HepG2 (cell line): Measurements from ENCODE around the gene CADPS. TPM values are rescaled to one million over a fixed set of nuclear protein-coding genes. Genes with fewer than 3 reads are reported as not detected.
A peak's percentile ranks its signal among the peaks of the same experiment; 100 is the strongest.

Experiments used
- ATAC-seq: fragments of 200-7000 bp; cut with Tn5 transposase; 3 replicates; pipeline ENCODE4 v1.9.1; 2020; ENCODE audit warnings: mild to moderate bottlenecking, moderate library complexity
- BruUV-seq: library from RNA; stranded (reverse); fragments of 400-500 nt; replicated peaks from 2 replicates; lab custom pipeline; 2021; lab: Mats Ljungman, UMichigan
- CTCF ChIA-PET: fragments of 300-600 bp; formaldehyde crosslinking; extraction: SDS; loops from one replicate; lab custom pipeline; 2021; ENCODE audit warnings: low total read pairs, inconsistent platforms, low intra/inter-chr PET ratio; lab: Yijun Ruan, JAX
- POLR2A ChIA-PET: fragments of 350-600 bp; sonication (Branson Sonifier 250); formaldehyde crosslinking; loops from one replicate; lab custom pipeline; 2020; ENCODE audit warnings: antibody characterized with exemption, inconsistent platforms; lab: Yijun Ruan, JAX
- DNase-seq: peaks from one replicate; pipeline ENCODE4 v3.0.0-alpha.2; 2015; ENCODE audit warnings: low spot score
- FAIRE-seq: peaks from 3 replicates; lab custom pipeline; 2011; peaks lifted over from hg19 to GRCh38; lab: Jason Lieb, UNC
- H2AFZ ChIP-seq: one replicate; pipeline ENCODE4 v1.6.1; 2011; ENCODE audit warnings: low read length, inconsistent platforms
- H3K27ac ChIP-seq: fragments of 300-600 bp; 3 replicates; pipeline ENCODE4 v1.8.0; 2011; ENCODE audit warnings: mixed run types, mild to moderate bottlenecking, mixed read lengths, low read length, inconsistent platforms; ENCODE audit not compliant: insufficient read depth; ENCODE audit errors: extremely low read length
- H3K27me3 ChIP-seq, 2 experiments: fragments of 200-600 bp in 1 of 2; 2 replicates in 1 of 2; 3 replicates in 1 of 2; pipeline versions ENCODE4 v1.6.0 to v1.8.0; 2011; ENCODE audit warnings: low read length in 2 of 2, mild to moderate bottlenecking in 2 of 2, moderate library complexity in 2 of 2, inconsistent platforms in 1 of 2; ENCODE audit not compliant: insufficient read depth in 2 of 2, control insufficient read depth in 1 of 2
- H3K36me3 ChIP-seq, 2 experiments: fragments of 200-600 bp in 1 of 2; replicated peaks in 1 of 2; 2 replicates in 1 of 2; 3 replicates in 1 of 2; pipeline versions ENCODE4 v1.5.1 to v1.8.0; 2011; ENCODE audit warnings: low read length in 2 of 2, inconsistent platforms in 1 of 2; ENCODE audit not compliant: insufficient read depth in 2 of 2, control insufficient read depth in 1 of 2
- H3K4me1 ChIP-seq: 2 replicates; pipeline ENCODE4 v1.5.1; 2012; ENCODE audit warnings: low read length, inconsistent platforms; ENCODE audit not compliant: insufficient read depth
- H3K4me2 ChIP-seq: 2 replicates; pipeline ENCODE4 v1.6.0; 2011; ENCODE audit warnings: low read depth, low read length, inconsistent platforms
- H3K4me3 ChIP-seq, 3 experiments: fragments of 200-600 bp in 1 of 3; sonication (generic), shearing (Covaris generic) in 1 of 3; replicated peaks in 1 of 3; 2 replicates each; pipeline ENCODE4 v1.5.1; 2011 to 2016; ENCODE audit warnings: low read length in 3 of 3, inconsistent platforms in 2 of 3, low read depth in 2 of 3, mild to moderate bottlenecking in 2 of 3, control low read depth in 1 of 3, mixed read lengths in 1 of 3; ENCODE audit not compliant: insufficient read depth in 1 of 3
- H3K79me2 ChIP-seq: one replicate; pipeline ENCODE4 v1.6.1; 2011; ENCODE audit warnings: low read length, inconsistent platforms; ENCODE audit not compliant: insufficient read depth
- H3K9ac ChIP-seq: 2 replicates; pipeline ENCODE4 v1.6.0; 2011; ENCODE audit warnings: mild to moderate bottlenecking, low read depth, low read length, inconsistent platforms; ENCODE audit not compliant: insufficient read depth
- H3K9me3 ChIP-seq: 2 replicates; pipeline ENCODE4 v1.5.1; 2012; ENCODE audit warnings: mild to moderate bottlenecking, low read length
- H4K20me1 ChIP-seq: 2 replicates; pipeline ENCODE4 v1.6.0; 2011; ENCODE audit warnings: inconsistent platforms, mild to moderate bottlenecking, low read length, moderate library complexity; ENCODE audit not compliant: insufficient read depth
- ATF7 ChIP-seq, 2 experiments: fragments of 450-650 bp in 1 of 2; sonication (generic) in 1 of 2; formaldehyde crosslinking in 1 of 2; IDR thresholded peaks; 2 replicates each; pipeline versions ENCODE4 v1.4.0 to v1.6.1; 2016 to 2020; ENCODE audit warnings: antibody characterized with exemption in 1 of 2, mild to moderate bottlenecking in 1 of 2, missing genetic modification reagents in 1 of 2
- NR1H2 ChIP-seq: sonication (generic); formaldehyde crosslinking; IDR thresholded peaks from 2 replicates; pipeline ENCODE4 v1.8.1; 2022; ENCODE audit warnings: low read depth, missing genetic modification reagents, borderline replicate concordance
- ZBTB39 ChIP-seq: sonication (generic); formaldehyde crosslinking; IDR thresholded peaks from 2 replicates; pipeline ENCODE4 v1.5.0; 2020; ENCODE audit warnings: missing genetic modification reagents
- ZNF674 ChIP-seq: sonication (generic); formaldehyde crosslinking; IDR thresholded peaks from 2 replicates; pipeline ENCODE4 v1.5.0; 2020; ENCODE audit warnings: low read depth, mild to moderate bottlenecking, missing genetic modification reagents
- ZNF788 ChIP-seq: sonication (generic); formaldehyde crosslinking; IDR thresholded peaks from 2 replicates; pipeline ENCODE4 v1.5.0; 2020; ENCODE audit warnings: mild to moderate bottlenecking, missing genetic modification reagents, borderline replicate concordance
- WGBS: methylation state at CpG from one replicate; pipeline ENCODE4 v1.1.6; 2017; ENCODE audit warnings: low lambda C conversion rate; 5-methylcytosine and 5-hydroxymethylcytosine counted together
- in situ Hi-C: cut with HindIII; loops from 2 replicates; pipeline ENCODE4 v1.10.0; 2017; ENCODE audit warnings: low pct_unique_long_range_greater_than_20kb; ENCODE audit not compliant: extremely low pct_ligation_motif_present
- intact Hi-C: fragments of 100-400 bp; cut with micrococcal nuclease; formaldehyde crosslinking; loops from one replicate; pipeline ENCODE4 v1.10.0; 2022; ENCODE audit not compliant: unreplicated experiment
- polyA plus RNA-seq, 8 experiments: library from polyadenylated mRNA; depleted of rRNA in 3 of 8; stranded (reverse) in 7 of 8; unstranded in 1 of 8; fragments of >200 nt; fragmentation: Illumina TruSeq in 4 of 8; extraction: Trizol in 4 of 8; gene quantifications; 2 replicates each; pipeline versions ENCODE4 v1.2.1 to v1.2.3, GENCODE V29; 2011 to 2016; ENCODE audit warnings: low read depth in 4 of 8, missing spikeins in 1 of 8, mixed read lengths in 1 of 8; ENCODE audit not compliant: insufficient read depth in 1 of 8
- total RNA-seq, 5 experiments: library from RNA; depleted of rRNA; stranded (reverse); fragments of >200 nt; fragmentation: Illumina TruSeq; extraction: Trizol; gene quantifications; 2 replicates each; pipeline ENCODE4 v1.2.3, GENCODE V29; 2016; ENCODE audit warnings: low read depth in 1 of 5

CADPS gene
- total and polyA plus RNA-seq, 2 of the 13 experiments (the other 11 are each of a cell fraction or from before 2014, with no cell fraction given) = not detected

- H2AFZ ChIP-seq = no peak overlapping the region
- DNase-seq = no peak
- no peaks in the 10 kb centered on the region for H3K9me3 ChIP-seq
- H3K79me2 ChIP-seq = no peaks in the 10 kb centered on the region
- ATAC-seq = no peak
- no peak overlapping the region for H3K4me3 ChIP-seq
- no peak for TF ChIP-seq ZNF788
- TF ChIP-seq ZBTB39 = no peak
- no peak for TF ChIP-seq NR1H2 (CRISPR knock-in tag)
- no peaks in the 10 kb centered on the region for H3K4me1 ChIP-seq
- peaks cover 0 to 11% of the 10 kb centered on the region in 2 experiments; a peak in 1 of 5 replicates for H3K27me3 ChIP-seq
- intact Hi-C loops (no loop called here), in situ Hi-C loops (no loop called here)
- no peaks in the 10 kb centered on the region for H4K20me1 ChIP-seq
- ChIA-PET POLR2A (no interaction called here), CTCF (no interaction called here)
- H3K27ac ChIP-seq = no peak overlapping the region
- no TSS peak for BruUV-seq
- H3K4me2 ChIP-seq = no peak overlapping the region
- no peaks in the 10 kb centered on the region for H3K36me3 ChIP-seq
- no peak for FAIRE-seq
- H3K9ac ChIP-seq = no peak overlapping the region
Observed at GRCh38 chr3:62475306-62475705, 399.9 kb downstream of the CADPS start.

- POLR2A ChIA-PET = no interaction called here
- H3K9me3 ChIP-seq = no peaks in the 10 kb centered on the region
- no peaks in the 10 kb centered on the region for H4K20me1 ChIP-seq
- intact Hi-C loops = no loop called here
- no peaks in the 10 kb centered on the region for H3K79me2 ChIP-seq
- TF ChIP-seq ATF7 (IDR thresholded peaks at IDR 0.05) = peak; percentile 64
- no peak for TF ChIP-seq ATF7 (CRISPR knock-in tag; IDR thresholded peaks at IDR 0.05)
- TF ChIP-seq ZNF674 (CRISPR knock-in tag) = no peak
- CTCF ChIA-PET = no interaction called here
- H3K36me3 ChIP-seq = no peaks in the 10 kb centered on the region
- no peak for FAIRE-seq
- H3K4me1 ChIP-seq = no peaks in the 10 kb centered on the region
- in situ Hi-C loops = no loop called here
- H3K4me3 ChIP-seq = no peak overlapping the region
- ATAC-seq = no peak
- no TSS peak for BruUV-seq
- under 1% methylated on average over 4 of the region's 4 CpGs for WGBS
- no peak for DNase-seq
- peaks cover 0 to 8% of the 10 kb centered on the region in 2 experiments; a peak in 1 of 5 replicates for H3K27me3 ChIP-seq
- no peak overlapping the region for H3K4me2 ChIP-seq
- H3K9ac ChIP-seq = no peak overlapping the region
- H2AFZ ChIP-seq = no peak overlapping the region
- H3K27ac ChIP-seq = no peak overlapping the region
Observed at GRCh38 chr3:62467966-62468722, 407.1 kb downstream of the CADPS start.
